Activated CD4-positive, CD25-positive, alpha-beta regulatory T cell treated with anti-CD3 and anti-CD28 coated beads, Interleukin-2, amount 50 U/mL, for 16 hours (primary cell): ENCODE measurements around the gene PCDHA10.
"Not testable (repeated sequence)": the region's sequence is repeated elsewhere in the genome, so short reads cannot be mapped to it uniquely, and the experiment has no call there.

Source experiments
- DNase-seq: peaks from one replicate; pipeline ENCODE4 v3.0.0-alpha.2; 2020; ENCODE audit warnings: low read depth, low spot score

The PCDHA10 gene

GRCh38 chr5:140840978-140841962, 14.4 kb upstream of the PCDHA10 start, which contains the start of gene PCDHA8:
Gene PCDHA8 (plus strand): TSS chr5:140841187. CDS start chr5:140841322, 135 bp downstream.
- DNase-seq, result no peak

- no peak for DNase-seq
Observed at GRCh38 chr5:140842798-140843733, 12.6 kb upstream of the PCDHA10 start.

- not testable (repeated sequence) for DNase-seq
Observed at GRCh38 chr5:140848139-140849102, 7.3 kb upstream of the PCDHA10 start, which contains the start of gene PCDHA9. Gene PCDHA9 (plus strand): TSS chr5:140848382. CDS start chr5:140848496, 114 bp downstream.

- DNase-seq, result not testable (repeated sequence)
Observed at GRCh38 chr5:140849831-140850634, 5.7 kb upstream of the PCDHA10 start.

- no peak for DNase-seq
Observed at GRCh38 chr5:140857177-140857986, 1.7 kb downstream of the PCDHA10 start.

- no peak for DNase-seq
Observed at GRCh38 chr5:140857987-140858240, 2.2 kb downstream of the PCDHA10 start.

GRCh38 chr5:140862441-140863295, 7.0 kb downstream of the PCDHA10 start:
- DNase-seq, result no peak

- DNase-seq, result no peak
Observed at GRCh38 chr5:140868721-140869554, 13.2 kb downstream of the PCDHA10 start, which contains the start of gene PCDHA11. Gene PCDHA11 (plus strand): TSS chr5:140868957. CDS start chr5:140869104, 147 bp downstream.

GRCh38 chr5:140869555-140869886, 13.8 kb downstream of the PCDHA10 start:
- DNase-seq, result no peak

GRCh38 chr5:140870221-140871201, 14.8 kb downstream of the PCDHA10 start:
- no peak for DNase-seq

GRCh38 chr5:140875085-140876065, 19.7 kb downstream of the PCDHA10 start, which contains the start of gene PCDHA12:
Gene PCDHA12 (plus strand): TSS chr5:140875308. CDS start chr5:140875473, 165 bp downstream.
- no peak for DNase-seq

- not testable (repeated sequence) for DNase-seq
Observed at GRCh38 chr5:140876541-140877261, 21.0 kb downstream of the PCDHA10 start.

GRCh38 chr5:140877262-140877581, 21.5 kb downstream of the PCDHA10 start:
- no peak for DNase-seq

- no peak for DNase-seq
Observed at GRCh38 chr5:140881889-140882590, 26.3 kb downstream of the PCDHA10 start, which contains the start of gene PCDHA13. Gene PCDHA13 (plus strand): TSS chr5:140882124. CDS start chr5:140882269, 145 bp downstream.
